Keratinocyte (primary cell): ENCODE data around the gene SH2D1B. TPM values are rescaled to one million over a fixed set of nuclear protein-coding genes. Genes with fewer than 3 reads are reported as not detected.
A peak's percentile ranks its signal among the peaks of the same experiment; 100 is the strongest.

ENCODE experiments used
- DNase-seq: peaks from one replicate; pipeline ENCODE4 v3.0.0-alpha.2; 2011; ENCODE audit warnings: low read depth, missing footprints, low spot score
- FAIRE-seq: peaks from 2 replicates; lab custom pipeline; 2011; peaks lifted over from hg19 to GRCh38; lab: Jason Lieb, UNC
- H2AFZ ChIP-seq: 2 replicates; pipeline ENCODE4 v1.6.0; 2012; ENCODE audit warnings: low read length, control low read depth, inconsistent platforms; ENCODE audit not compliant: control insufficient read depth
- H3K27ac ChIP-seq: 2 replicates; pipeline ENCODE4 v1.5.1; 2011; ENCODE audit warnings: low read length; ENCODE audit not compliant: control insufficient read depth, insufficient read depth
- H3K27me3 ChIP-seq: 3 replicates; pipeline ENCODE4 v1.6.0; 2011; ENCODE audit warnings: low read length; ENCODE audit not compliant: control insufficient read depth, insufficient read depth; ENCODE audit errors: extremely low read depth
- H3K36me3 ChIP-seq, 2 experiments: 2 replicates in 1 of 2; 3 replicates in 1 of 2; pipeline ENCODE4 v1.5.1; 2011; ENCODE audit warnings: low read length in 2 of 2, mild to moderate bottlenecking in 1 of 2; ENCODE audit not compliant: control insufficient read depth in 2 of 2, insufficient read depth in 2 of 2; ENCODE audit errors: extremely low read depth in 1 of 2
- H3K4me1 ChIP-seq: 3 replicates; pipeline ENCODE4 v1.5.1; 2011; ENCODE audit warnings: low read length; ENCODE audit not compliant: control insufficient read depth, insufficient read depth; ENCODE audit errors: extremely low read depth
- H3K4me2 ChIP-seq: 3 replicates; pipeline ENCODE4 v1.6.0; 2011; ENCODE audit warnings: low read depth, low read length; ENCODE audit not compliant: control insufficient read depth, insufficient read depth; ENCODE audit errors: extremely low read depth
- H3K4me3 ChIP-seq, 3 experiments: fragments of 200-600 bp in 1 of 3; sonication (generic) in 1 of 3; 2 replicates in 2 of 3; 3 replicates in 1 of 3; pipeline ENCODE4 v1.5.1; 2011 to 2016; ENCODE audit warnings: low read length in 3 of 3, mild to moderate bottlenecking in 3 of 3, control low read depth in 2 of 3, inconsistent platforms in 1 of 3, low read depth in 1 of 3, mixed read lengths in 1 of 3, mixed run types in 1 of 3, moderate library complexity in 1 of 3; ENCODE audit not compliant: control insufficient read depth in 2 of 3, insufficient read depth in 2 of 3; ENCODE audit errors: extremely low read depth in 1 of 3
- H3K79me2 ChIP-seq: 2 replicates; pipeline ENCODE4 v1.6.0; 2012; ENCODE audit warnings: low read length; ENCODE audit not compliant: control insufficient read depth, insufficient read depth
- H3K9ac ChIP-seq: 3 replicates; pipeline ENCODE4 v1.6.0; 2011; ENCODE audit warnings: low read length; ENCODE audit not compliant: control insufficient read depth, insufficient read depth; ENCODE audit errors: extremely low read depth
- H3K9me1 ChIP-seq: 3 replicates; pipeline ENCODE4 v1.6.0; 2011; ENCODE audit warnings: low read length; ENCODE audit not compliant: control insufficient read depth, insufficient read depth; ENCODE audit errors: extremely low read depth
- H3K9me3 ChIP-seq: 2 replicates; pipeline ENCODE4 v1.5.1; 2012; ENCODE audit warnings: low read depth, low read length; ENCODE audit not compliant: control insufficient read depth
- H4K20me1 ChIP-seq: 3 replicates; pipeline ENCODE4 v1.6.0; 2011; ENCODE audit warnings: low read length; ENCODE audit not compliant: control insufficient read depth, insufficient read depth; ENCODE audit errors: extremely low read depth
- CTCF ChIP-seq, 3 experiments: IDR thresholded peaks in 1 of 3; conservative IDR thresholded peaks in 1 of 3; optimal IDR thresholded peaks in 1 of 3; 2 replicates in 2 of 3; 3 replicates in 1 of 3; pipeline versions ENCODE3 to v1.5.1; 2011; ENCODE audit warnings: low read length in 3 of 3, mild to moderate bottlenecking in 3 of 3, moderate library complexity in 2 of 3, control low read depth in 1 of 3, inconsistent platforms in 1 of 3; ENCODE audit not compliant: insufficient read depth in 2 of 3; ENCODE audit errors: extremely low read depth in 1 of 3
- EZH2 ChIP-seq: IDR thresholded peaks from one replicate; pipeline ENCODE4 v1.6.1; 2012; ENCODE audit warnings: inconsistent platforms, mild to moderate bottlenecking, low read length, moderate library complexity
- dilution Hi-C: fragments of 300-500 bp; cut with MboI; formaldehyde crosslinking; loops from one replicate; pipeline ENCODE4 v1.7.0; 2020; ENCODE audit warnings: low sequenced_read_pairs; ENCODE audit not compliant: extremely low pct_ligation_motif_present
- polyA plus RNA-seq, 5 experiments: library from polyadenylated mRNA; depleted of rRNA in 3 of 5; stranded (reverse) in 3 of 5; stranded (forward) in 1 of 5; unstranded in 1 of 5; fragments of >200 nt; gene quantifications; 1 replicate in 1 of 5; 2 replicates in 3 of 5; 3 replicates in 1 of 5; pipeline versions ENCODE4 v1.2.1 to v1.2.3, GENCODE V29; 2011 to 2012; ENCODE audit warnings: missing spikeins in 2 of 5, low read depth in 1 of 5, low replicate concordance in 1 of 5

SH2D1B gene
- polyA plus RNA-seq, 1 donor (not counting 4 experiments of a cell fraction or from before 2014, with no cell fraction given), result not detected

GRCh38 chr1:162391790-162392563 lies 20.0 kb downstream of the SH2D1B start:
- Histone ChIP-seq H4K20me1 (no peaks in the 10 kb centered on the region), H3K36me3 (no peaks in the 10 kb centered on the region), H3K9me1 (no peaks in the 10 kb centered on the region), H3K79me2 (no peaks in the 10 kb centered on the region), H3K4me2 (no peak overlapping the region), H3K4me3 (no peak overlapping the region), H2AFZ (no peak overlapping the region), H3K4me1 (peaks cover 12% of the 10 kb centered on the region), H3K9me3 (no peaks in the 10 kb centered on the region), H3K27ac (no peak overlapping the region), H3K9ac (no peak overlapping the region), H3K27me3 (no peaks in the 10 kb centered on the region)
- no peak for DNase-seq
- FAIRE-seq, result no peak
- TF ChIP-seq EZH2 (no peak), CTCF (optimal IDR thresholded peaks at IDR 0.05 in 1 of 3, IDR thresholded peaks at IDR 0.05 in 1 of 3, conservative IDR thresholded peaks at IDR 0.05 in 1 of 3; ENCODE audit: extremely low read depth in 1 of 3, insufficient read depth in 2 of 3, low read length in 3 of 3) (peak; percentile 57 to 80 (median 70))
- dilution Hi-C loops, result no loop called here

- Histone ChIP-seq H3K27ac (no peak overlapping the region), H3K4me3 (no peak overlapping the region), H3K9ac (no peak overlapping the region), H3K9me1 (no peaks in the 10 kb centered on the region), H3K27me3 (no peaks in the 10 kb centered on the region), H2AFZ (no peak overlapping the region), H3K36me3 (no peaks in the 10 kb centered on the region), H3K79me2 (no peaks in the 10 kb centered on the region), H3K4me1 (peaks cover 12% of the 10 kb centered on the region), H3K4me2 (no peak overlapping the region), H4K20me1 (no peaks in the 10 kb centered on the region), H3K9me3 (no peaks in the 10 kb centered on the region)
- dilution Hi-C loops, result no loop called here
- no peak for DNase-seq
- TF ChIP-seq CTCF (optimal IDR thresholded peaks at IDR 0.05 in 1 of 3, IDR thresholded peaks at IDR 0.05 in 1 of 3, conservative IDR thresholded peaks at IDR 0.05 in 1 of 3; ENCODE audit: extremely low read depth in 1 of 3, insufficient read depth in 2 of 3, low read length in 3 of 3) (no peak), EZH2 (no peak)
- no peak for FAIRE-seq
These were observed 21.3 kb downstream of the SH2D1B start for GRCh38 chr1:162390396-162391185.
